H1 (cell line): Measurements from ENCODE around the gene KCNH1. TPM values are rescaled to one million over a fixed set of nuclear protein-coding genes. Genes with fewer than 3 reads are reported as not detected.

Source experiments
- CTCF ChIA-PET: fragments of 300-600 bp; sonication (Branson Sonifier 250); formaldehyde crosslinking; loops from one replicate; lab custom pipeline; 2021; ENCODE audit not compliant: partially characterized antibody; lab: Charles Lee
- POLR2A ChIA-PET: fragments of 300-600 bp; sonication (Branson Sonifier 250); formaldehyde crosslinking; loops from one replicate; lab custom pipeline; 2021; ENCODE audit warnings: inconsistent platforms; ENCODE audit not compliant: partially characterized antibody; lab: Charles Lee
- DNase-seq, 2 experiments: peaks; one replicate each; pipeline versions ENCODE4 v3.0.0 to v3.0.0-alpha.2; 2010 to 2022; ENCODE audit warnings: low spot score in 2 of 2, low read depth in 1 of 2, mixed read lengths in 1 of 2
- FAIRE-seq: peaks from 2 replicates; lab custom pipeline; 2011; peaks lifted over from hg19 to GRCh38; lab: Jason Lieb, UNC
- H2AFZ ChIP-seq: 2 replicates; pipeline ENCODE4 v1.8.1; 2012; ENCODE audit warnings: low read length, inconsistent platforms
- H2AK5ac ChIP-seq: 2 replicates; pipeline ENCODE4 v1.6.1; 2013; ENCODE audit warnings: low read depth, low read length
- H2BK120ac ChIP-seq: replicated peaks from 2 replicates; pipeline ENCODE3; 2013; ENCODE audit warnings: low read depth, low read length, inconsistent platforms
- H2BK12ac ChIP-seq: 2 replicates; pipeline ENCODE4 v1.6.1; 2013; ENCODE audit warnings: low read depth, low read length
- H2BK15ac ChIP-seq: 2 replicates; pipeline ENCODE4 v1.6.1; 2013; ENCODE audit warnings: low read length
- H2BK20ac ChIP-seq: 2 replicates; pipeline ENCODE4 v1.6.1; 2013; ENCODE audit warnings: low read length
- H2BK5ac ChIP-seq: 2 replicates; pipeline ENCODE4 v1.6.1; 2013; ENCODE audit warnings: low read depth, low read length
- H3K14ac ChIP-seq: 2 replicates; pipeline ENCODE4 v1.6.1; 2013; ENCODE audit warnings: inconsistent platforms; ENCODE audit not compliant: insufficient read length
- H3K18ac ChIP-seq: 2 replicates; pipeline ENCODE4 v1.6.1; 2013; ENCODE audit warnings: low read length; ENCODE audit errors: extremely low read depth
- H3K23ac ChIP-seq: 2 replicates; pipeline ENCODE4 v1.6.1; 2013; ENCODE audit warnings: inconsistent platforms; ENCODE audit not compliant: insufficient read length
- H3K23me2 ChIP-seq: 2 replicates; pipeline ENCODE4 v1.6.1; 2013; ENCODE audit warnings: low read depth, low read length
- H3K27ac ChIP-seq: 2 replicates; pipeline ENCODE4 v1.6.1; 2011; ENCODE audit warnings: low read depth, low read length, inconsistent platforms
- H3K27me3 ChIP-seq, 4 experiments: replicated peaks in 1 of 4; 1 replicate in 1 of 4; 2 replicates in 3 of 4; pipeline versions ENCODE4 v1.6.1 to v1.8.1; 2011 to 2013; ENCODE audit warnings: low read length in 3 of 4, mild to moderate bottlenecking in 3 of 4, inconsistent platforms in 2 of 4, mixed read lengths in 2 of 4, moderate library complexity in 1 of 4; ENCODE audit not compliant: control insufficient read depth in 3 of 4, insufficient read depth in 3 of 4; ENCODE audit errors: extremely low read depth in 1 of 4
- H3K36me3 ChIP-seq, 4 experiments: 2 replicates each; pipeline versions ENCODE4 v1.6.1 to v1.8.1; 2011 to 2013; ENCODE audit warnings: mild to moderate bottlenecking in 4 of 4, low read length in 3 of 4, moderate library complexity in 2 of 4, control low read depth in 1 of 4, inconsistent platforms in 1 of 4; ENCODE audit not compliant: insufficient read depth in 4 of 4, control insufficient read depth in 2 of 4
- H3K4ac ChIP-seq: replicated peaks from 2 replicates; pipeline ENCODE3; 2013; ENCODE audit warnings: low read length, low read depth, mixed read lengths, inconsistent platforms; ENCODE audit not compliant: insufficient read length
- H3K4me1 ChIP-seq, 4 experiments: replicated peaks in 1 of 4; 1 replicate in 1 of 4; 2 replicates in 3 of 4; pipeline versions ENCODE4 v1.6.1 to v1.8.1; 2011 to 2013; ENCODE audit warnings: low read length in 3 of 4, inconsistent platforms in 2 of 4, mixed read lengths in 1 of 4; ENCODE audit not compliant: insufficient read depth in 4 of 4, control insufficient read depth in 3 of 4
- H3K4me2 ChIP-seq, 2 experiments: 2 replicates each; pipeline versions ENCODE4 v1.6.1 to v1.8.1; 2011 to 2013; ENCODE audit warnings: low read depth in 2 of 2, low read length in 2 of 2, control low read depth in 1 of 2, inconsistent platforms in 1 of 2, mild to moderate bottlenecking in 1 of 2; ENCODE audit not compliant: insufficient read depth in 1 of 2
- H3K4me3 ChIP-seq, 4 experiments: fragments of 200-600, 300-600 bp in 1 of 4; sonication (generic), shearing (Covaris generic), sonication (Bioruptor Twin) in 1 of 4; 2 replicates each; pipeline versions ENCODE4 v1.5.1 to v1.8.1; 2011 to 2016; ENCODE audit warnings: low read length in 4 of 4, low read depth in 3 of 4, control low read depth in 2 of 4, inconsistent platforms in 2 of 4, mild to moderate bottlenecking in 2 of 4, mixed read lengths in 1 of 4, moderate library complexity in 1 of 4; ENCODE audit not compliant: insufficient read depth in 2 of 4; ENCODE audit errors: extremely low read depth in 1 of 4
- H3K56ac ChIP-seq: replicated peaks from 2 replicates; pipeline ENCODE3; 2013; ENCODE audit warnings: low read depth, mild to moderate bottlenecking, mixed read lengths, low read length, inconsistent platforms; ENCODE audit not compliant: insufficient read length
- H3K79me1 ChIP-seq: 2 replicates; pipeline ENCODE4 v1.6.1; 2013; ENCODE audit warnings: low read depth, low read length, control low read depth
- H3K79me2 ChIP-seq, 2 experiments: 2 replicates each; pipeline versions ENCODE4 v1.6.1 to v1.8.1; 2012 to 2013; ENCODE audit warnings: low read length in 2 of 2, mild to moderate bottlenecking in 2 of 2, inconsistent platforms in 1 of 2; ENCODE audit not compliant: insufficient read depth in 2 of 2, control insufficient read depth in 1 of 2
- H3K9ac ChIP-seq, 4 experiments: replicated peaks in 1 of 4; 1 replicate in 1 of 4; 2 replicates in 3 of 4; pipeline versions ENCODE4 v1.6.1 to v1.8.1; 2011 to 2013; ENCODE audit warnings: low read depth in 3 of 4, low read length in 3 of 4, control low read depth in 2 of 4, mild to moderate bottlenecking in 2 of 4, moderate library complexity in 2 of 4, inconsistent platforms in 1 of 4; ENCODE audit errors: extremely low read depth in 1 of 4
- H3K9me3 ChIP-seq, 2 experiments: 2 replicates each; pipeline versions ENCODE4 v1.6.1 to v1.8.1; 2012 to 2013; ENCODE audit warnings: mild to moderate bottlenecking in 2 of 2, moderate library complexity in 2 of 2, control low read depth in 1 of 2, inconsistent platforms in 1 of 2, low read depth in 1 of 2, low read length in 1 of 2, mixed read lengths in 1 of 2; ENCODE audit not compliant: insufficient read depth in 2 of 2
- H4K20me1 ChIP-seq, 2 experiments: replicated peaks in 1 of 2; 2 replicates each; pipeline versions ENCODE3 to v1.8.1; 2011 to 2013; ENCODE audit warnings: inconsistent platforms in 2 of 2, low read length in 2 of 2, mild to moderate bottlenecking in 1 of 2; ENCODE audit not compliant: insufficient read depth in 2 of 2, control insufficient read depth in 1 of 2
- H4K5ac ChIP-seq: 2 replicates; pipeline ENCODE4 v1.6.1; 2013; ENCODE audit warnings: low read length, low read depth, mixed read lengths, inconsistent platforms; ENCODE audit not compliant: insufficient read length
- H4K8ac ChIP-seq: 2 replicates; pipeline ENCODE4 v1.8.0; 2013; ENCODE audit warnings: mild to moderate bottlenecking, moderate library complexity, low read length, inconsistent platforms; ENCODE audit not compliant: insufficient read depth; ENCODE audit errors: extremely low read depth
- H4K91ac ChIP-seq: replicated peaks from 2 replicates; pipeline ENCODE3; 2013; ENCODE audit warnings: low read length, mixed read lengths, inconsistent platforms; ENCODE audit not compliant: insufficient read length
- ASH2L ChIP-seq: fragments of 200-600, 300-600 bp; sonication (generic); IDR thresholded peaks from one replicate; pipeline ENCODE4 v1.7.1; 2017; ENCODE audit warnings: low read length
- CEBPB ChIP-seq: IDR thresholded peaks from 2 replicates; pipeline ENCODE4 v1.6.1; 2012; ENCODE audit warnings: low read depth, low read length
- CREB1 ChIP-seq: IDR thresholded peaks from 2 replicates; pipeline ENCODE4 v1.6.1; 2012; ENCODE audit warnings: inconsistent platforms
- E2F6 ChIP-seq: IDR thresholded peaks from 2 replicates; pipeline ENCODE4 v1.6.1; 2012; ENCODE audit warnings: inconsistent platforms
- HDAC2 ChIP-seq, 2 experiments: fragments of 300-600 bp in 1 of 2; sonication (generic) in 1 of 2; IDR thresholded peaks; 2 replicates each; pipeline ENCODE4 v1.6.1; 2011 to 2012; ENCODE audit warnings: low read depth in 2 of 2, low read length in 2 of 2, mild to moderate bottlenecking in 2 of 2, moderate library complexity in 2 of 2, borderline replicate concordance in 1 of 2, inconsistent platforms in 1 of 2
- HDAC6 ChIP-seq: IDR thresholded peaks from one replicate; pipeline ENCODE4 v1.7.1; 2012; ENCODE audit warnings: low read depth, mild to moderate bottlenecking, inconsistent platforms, low read length, moderate library complexity
- KDM5A ChIP-seq: fragments of 200-600 bp; IDR thresholded peaks from 2 replicates; pipeline ENCODE4 v1.7.1; 2012; ENCODE audit warnings: mild to moderate bottlenecking, low read length, inconsistent platforms, mixed read lengths
- RFX5 ChIP-seq: IDR thresholded peaks from 2 replicates; pipeline ENCODE4 v1.6.1; 2011; ENCODE audit warnings: low read depth, low read length, improper control_type of control experiment, borderline replicate concordance
- SRF ChIP-seq: IDR thresholded peaks from 2 replicates; pipeline ENCODE4 v1.6.1; 2011; ENCODE audit warnings: mild to moderate bottlenecking, low read depth, low read length, moderate library complexity
- TBP ChIP-seq: IDR thresholded peaks from 2 replicates; pipeline ENCODE4 v1.6.1; 2011; ENCODE audit warnings: low read depth, low read length, improper control_type of control experiment
- WGBS, 2 experiments: shearing (Covaris generic) in 1 of 2; methylation state at CpG; one replicate each; pipeline versions ENCODE4 v1.1.6 to v1.1.7; 2013 to 2015; ENCODE audit warnings: low lambda C conversion rate in 2 of 2, mixed read lengths in 2 of 2, inconsistent platforms in 1 of 2, low coverage in 1 of 2, missing lambda C conversion rate in 1 of 2; ENCODE audit not compliant: insufficient replicate concordance in 2 of 2, insufficient coverage in 1 of 2, insufficient read length in 1 of 2; ENCODE audit errors: extremely low coverage in 1 of 2, missing lambda C conversion rate in 1 of 2; 5-methylcytosine and 5-hydroxymethylcytosine counted together
- polyA plus RNA-seq, 7 experiments: library from polyadenylated mRNA; depleted of rRNA in 3 of 7; stranded (reverse) in 5 of 7; unstranded in 2 of 7; fragments of >200 nt in 5 of 7; fragments of 200-250 nt in 2 of 7; gene quantifications; 1 replicate in 5 of 7; 2 replicates in 1 of 7; 4 replicates in 1 of 7; pipeline versions ENCODE4 v1.2.1 to v1.2.3, GENCODE V29; 2011 to 2013; ENCODE audit warnings: missing spikeins in 2 of 7, mixed read lengths in 2 of 7
- total RNA-seq: library from RNA; stranded (reverse); fragmentation: NEBNext Ultra II Directional; extraction: Animal tissue kit (Norgen Biotek cat#: 25700); gene quantifications from 2 replicates; pipeline ENCODE4 v1.2.1, GENCODE V29; 2021

KCNH1 gene
- total and polyA plus RNA-seq, 2 of the 8 experiments (the other 6 are each of a cell fraction or from before 2014, with no cell fraction given): 0.27 to 0.34 TPM

- Histone ChIP-seq H3K27me3 (no peaks in the 10 kb centered on the region), H3K4me2 (no peak overlapping the region), H3K4me1 (no peaks in the 10 kb centered on the region), H2BK15ac (no peak overlapping the region), H4K20me1 (no peaks in the 10 kb centered on the region), H2AFZ (no peak overlapping the region), H3K4me3 (no peak overlapping the region), H4K8ac (no peak overlapping the region), H3K23me2 (no peaks in the 10 kb centered on the region), H3K23ac (no peak overlapping the region), H3K4ac (no peak overlapping the region), H3K56ac (no peak overlapping the region), H3K14ac (no peak overlapping the region), H3K27ac (no peak overlapping the region), H2BK20ac (no peak overlapping the region), H3K18ac (no peak overlapping the region), H2BK5ac (no peak overlapping the region), H3K9ac (no peak overlapping the region), H3K36me3 (no peaks in the 10 kb centered on the region), H2BK120ac (no peak overlapping the region), H4K91ac (no peak overlapping the region), H3K79me2 (no peaks in the 10 kb centered on the region), H3K79me1 (no peaks in the 10 kb centered on the region), H2AK5ac (no peak overlapping the region), H3K9me3 (no peaks in the 10 kb centered on the region), H2BK12ac (no peak overlapping the region), H4K5ac (no peak overlapping the region)
- ChIA-PET POLR2A (no interaction called here), CTCF (interaction anchor here (1.0 to 1.2 kb wide), 3 partner anchors 8 to 42 kb away, joined by 3 read pairs; no protein-coding TSS in a partner anchor)
- whole genome bisulfite sequencing, 2 experiments: 85% methylated on average over 5 of the region's 5 CpGs; no CpG with 5 or more reads in 1 of the 2 experiments
- no peak for TF ChIP-seq HDAC2 (IDR thresholded peaks at IDR 0.05; ENCODE audit: borderline replicate concordance in 1 of 2, low read depth in 2 of 2, low read length in 2 of 2)
- no peak for TF ChIP-seq TBP
- no peak for TF ChIP-seq E2F6
- TF ChIP-seq CREB1: no peak
- TF ChIP-seq SRF: no peak
- no peak for TF ChIP-seq ASH2L
- no peak for TF ChIP-seq RFX5
- TF ChIP-seq KDM5A: no peak
- no peak for TF ChIP-seq CEBPB
- no peak for TF ChIP-seq HDAC6
- DNase-seq (no peak), FAIRE-seq (no peak)
Observed at GRCh38 chr1:211092955-211093354, 41.0 kb downstream of the KCNH1 start.
